Endothelial cell of umbilical vein (primary cell): ENCODE measurements around the gene SIAH3. TPM values are rescaled to one million over a fixed set of nuclear protein-coding genes. Genes with fewer than 3 reads are reported as not detected.

Source experiments
- BruUV-seq: library from RNA; stranded (reverse); fragments of 400-500 nt; replicated peaks from 2 replicates; lab custom pipeline; 2021; lab: Mats Ljungman, UMichigan
- CTCF ChIA-PET: fragments of 300-600, 350-600 bp; sonication (Branson Sonifier 250); formaldehyde crosslinking; loops from one replicate; lab custom pipeline; 2021; ENCODE audit warnings: antibody characterized with exemption, inconsistent platforms; lab: Charles Lee
- POLR2A ChIA-PET: fragments of 300-600, 350-600 bp; sonication (Branson Sonifier 250); formaldehyde crosslinking; loops from one replicate; lab custom pipeline; 2021; ENCODE audit warnings: antibody characterized with exemption, inconsistent platforms; lab: Charles Lee
- DNase-seq: peaks from one replicate; pipeline ENCODE4 v3.0.0-alpha.2; 2011; ENCODE audit warnings: low read depth, low spot score
- FAIRE-seq: peaks from 2 replicates; lab custom pipeline; 2011; peaks lifted over from hg19 to GRCh38; lab: Jason Lieb, UNC
- H2AFZ ChIP-seq: 2 replicates; pipeline ENCODE4 v1.6.0; 2012; ENCODE audit warnings: low read depth, low read length, control low read depth, inconsistent platforms
- H3K27ac ChIP-seq: 2 replicates; pipeline ENCODE4 v1.5.1; 2011; ENCODE audit warnings: low read depth, mild to moderate bottlenecking, control low read depth, low read length, moderate library complexity; ENCODE audit not compliant: insufficient read depth
- H3K27me3 ChIP-seq, 2 experiments: 2 replicates each; pipeline versions ENCODE4 v1.6.0 to v1.6.1; 2011; ENCODE audit warnings: low read length in 2 of 2, mixed read lengths in 1 of 2; ENCODE audit not compliant: control insufficient read depth in 2 of 2, insufficient read depth in 2 of 2
- H3K36me3 ChIP-seq, 2 experiments: 2 replicates in 1 of 2; 3 replicates in 1 of 2; pipeline ENCODE4 v1.5.1; 2011; ENCODE audit warnings: low read length in 2 of 2, mild to moderate bottlenecking in 1 of 2, moderate library complexity in 1 of 2; ENCODE audit not compliant: control insufficient read depth in 2 of 2, insufficient read depth in 2 of 2; ENCODE audit errors: extremely low read depth in 1 of 2
- H3K4me1 ChIP-seq: 3 replicates; pipeline ENCODE4 v1.5.1; 2011; ENCODE audit warnings: mild to moderate bottlenecking, low read length; ENCODE audit not compliant: control insufficient read depth, insufficient read depth; ENCODE audit errors: extremely low read depth
- H3K4me2 ChIP-seq: 2 replicates; pipeline ENCODE4 v1.6.1; 2011; ENCODE audit warnings: low read length, control low read depth, mixed read lengths; ENCODE audit not compliant: insufficient read depth
- H3K4me3 ChIP-seq, 3 experiments: fragments of 200-600 bp in 1 of 3; sonication (generic), shearing (Covaris generic) in 1 of 3; replicated peaks in 1 of 3; 2 replicates each; pipeline ENCODE4 v1.5.1; 2011 to 2016; ENCODE audit warnings: control low read depth in 3 of 3, low read length in 3 of 3, mild to moderate bottlenecking in 2 of 3, inconsistent platforms in 1 of 3, low read depth in 1 of 3, moderate library complexity in 1 of 3; ENCODE audit not compliant: insufficient read depth in 1 of 3
- H3K79me2 ChIP-seq: 2 replicates; pipeline ENCODE4 v1.6.0; 2012; ENCODE audit warnings: low read length, inconsistent platforms; ENCODE audit not compliant: control insufficient read depth, insufficient read depth
- H3K9ac ChIP-seq: replicated peaks from 2 replicates; pipeline ENCODE3; 2011; ENCODE audit warnings: low read length, control low read depth; ENCODE audit not compliant: insufficient read depth; ENCODE audit errors: extremely low read depth
- H3K9me1 ChIP-seq: replicated peaks from 3 replicates; pipeline ENCODE4 v1.6.0; 2011; ENCODE audit warnings: mild to moderate bottlenecking, low read length; ENCODE audit not compliant: control insufficient read depth, insufficient read depth; ENCODE audit errors: extremely low read depth
- H3K9me3 ChIP-seq: replicated peaks from 2 replicates; pipeline ENCODE4 v1.5.1; 2012; ENCODE audit warnings: low read length, inconsistent platforms; ENCODE audit not compliant: control insufficient read depth, insufficient read depth
- H4K20me1 ChIP-seq: replicated peaks from 2 replicates; pipeline ENCODE3; 2011; ENCODE audit warnings: mild to moderate bottlenecking, low read length; ENCODE audit not compliant: control insufficient read depth, insufficient read depth; ENCODE audit errors: extremely low read depth
- CTCF ChIP-seq, 2 donors: IDR thresholded peaks; 1 replicate in 1 of 2; 2 replicates in 1 of 2; pipeline ENCODE4 v1.5.1; 2011; ENCODE audit warnings: low read length in 2 of 2, mild to moderate bottlenecking in 2 of 2, moderate library complexity in 2 of 2, control low read depth in 1 of 2, inconsistent platforms in 1 of 2, low read depth in 1 of 2; ENCODE audit not compliant: insufficient read depth in 1 of 2; ENCODE audit errors: extremely low read depth in 1 of 2
- EZH2 ChIP-seq: IDR thresholded peaks from 2 replicates; pipeline ENCODE4 v1.6.1; 2012; ENCODE audit warnings: borderline replicate concordance, low read depth, mild to moderate bottlenecking, moderate library complexity, low read length, inconsistent platforms; ENCODE audit not compliant: severe bottlenecking
- FOS ChIP-seq: IDR thresholded peaks from 2 replicates; pipeline ENCODE4 v1.6.1; 2011; ENCODE audit warnings: mild to moderate bottlenecking, low read length, moderate library complexity, borderline replicate concordance; ENCODE audit not compliant: insufficient read depth
- GATA2 ChIP-seq: IDR thresholded peaks from 2 replicates; pipeline ENCODE4 v1.7.0; 2011; ENCODE audit warnings: low read depth, mild to moderate bottlenecking, moderate library complexity, mixed read lengths, low read length; ENCODE audit not compliant: insufficient read length, insufficient read depth
- JUN ChIP-seq: IDR thresholded peaks from 2 replicates; pipeline ENCODE4 v1.6.1; 2011; ENCODE audit warnings: borderline replicate concordance, low read depth; ENCODE audit not compliant: insufficient read length, insufficient read depth
- MAX ChIP-seq: IDR thresholded peaks from 2 replicates; pipeline ENCODE4 v1.6.1; 2011; ENCODE audit not compliant: insufficient read depth, insufficient read length
- MYC ChIP-seq: IDR thresholded peaks from one replicate; pipeline ENCODE4 v1.6.1; 2011; ENCODE audit warnings: mild to moderate bottlenecking, low read depth, low read length
- POLR2A ChIP-seq: IDR thresholded peaks from 2 replicates; pipeline ENCODE4 v1.6.1; 2012; ENCODE audit warnings: low read depth, mild to moderate bottlenecking, control low read depth, low read length
- POLR2AphosphoS5 ChIP-seq: IDR thresholded peaks from 2 replicates; pipeline ENCODE4 v1.6.1; 2012; ENCODE audit warnings: low read depth, mild to moderate bottlenecking, control low read depth, low read length, moderate library complexity; ENCODE audit not compliant: insufficient read depth
- dilution Hi-C: fragments of 300-500 bp; cut with MboI; formaldehyde crosslinking; loops from one replicate; pipeline ENCODE4 v1.15.0; 2019; ENCODE audit warnings: low sequenced_read_pairs; ENCODE audit not compliant: extremely low pct_ligation_motif_present
- intact Hi-C: fragments of 100-400 bp; cut with micrococcal nuclease; formaldehyde crosslinking; loops from one replicate; pipeline ENCODE4 v1.10.0; 2022
- polyA plus RNA-seq, 4 experiments: library from polyadenylated mRNA; depleted of rRNA in 3 of 4; stranded (reverse) in 3 of 4; unstranded in 1 of 4; fragments of >200 nt; gene quantifications; 2 replicates each; pipeline versions ENCODE4 v1.2.1 to v1.2.3, GENCODE V29; 2011 to 2012; ENCODE audit warnings: missing spikeins in 1 of 4
- total RNA-seq: library from RNA; stranded (reverse); gene quantifications from 2 replicates; pipeline ENCODE4 v1.2.3, GENCODE V29; 2021

Gene SIAH3
- total and polyA plus RNA-seq, 2 donors (not counting 3 experiments of a cell fraction or from before 2014, with no cell fraction given): 0.03 TPM; not detected in 1

- dilution Hi-C loops (no loop called here), intact Hi-C loops (no loop called here)
- Histone ChIP-seq H2AFZ (no peak overlapping the region), H3K4me1 (no peaks in the 10 kb centered on the region), H3K36me3 (no peaks in the 10 kb centered on the region), H3K9me1 (no peaks in the 10 kb centered on the region), H3K4me3 (no peak overlapping the region), H4K20me1 (no peaks in the 10 kb centered on the region), H3K79me2 (no peaks in the 10 kb centered on the region), H3K4me2 (no peak overlapping the region), H3K9ac (no peak overlapping the region), H3K27ac (no peak overlapping the region), H3K27me3 (peaks cover 0 to 2% of the 10 kb centered on the region in 2 experiments), H3K9me3 (no peaks in the 10 kb centered on the region)
- TF ChIP-seq POLR2A: no peak
- no peak for TF ChIP-seq MAX
- no peak for TF ChIP-seq POLR2AphosphoS5
- TF ChIP-seq JUN: no peak
- TF ChIP-seq MYC: no peak
- TF ChIP-seq EZH2: no peak
- no peak for TF ChIP-seq GATA2
- TF ChIP-seq FOS: no peak
- TF ChIP-seq CTCF (IDR thresholded peaks at IDR 0.05; ENCODE audit: extremely low read depth in 1 of 2, insufficient read depth in 1 of 2, low read depth in 1 of 2, low read length in 2 of 2): no peak
- ChIA-PET POLR2A (no interaction called here), CTCF (no interaction called here)
- no TSS peak for BruUV-seq
- FAIRE-seq (no peak), DNase-seq (no peak)
These were observed 99.0 kb downstream of the SIAH3 start for GRCh38 chr13:45752510-45752909.
